CD4-positive, alpha-beta memory T cell (primary cell): ENCODE measurements around the gene C3AR1. TPM values are rescaled to one million over a fixed set of nuclear protein-coding genes. Genes with fewer than 3 reads are reported as not detected.

Source experiments
- CTCF ChIA-PET: fragments of 350-600 bp; sonication (Branson Sonifier 250); formaldehyde crosslinking; loops from one replicate; lab custom pipeline; 2021; ENCODE audit warnings: inconsistent platforms; ENCODE audit not compliant: partially characterized antibody; lab: Charles Lee
- POLR2A ChIA-PET: fragments of 350-600 bp; sonication (Branson Sonifier 250); formaldehyde crosslinking; loops from one replicate; lab custom pipeline; 2021; ENCODE audit not compliant: partially characterized antibody; lab: Charles Lee
- DNase-seq, 5 donors: peaks; one replicate each; pipeline versions ENCODE4 v3.0.0 to v3.0.0-alpha.2; 2020 to 2022; ENCODE audit warnings: mixed read lengths in 1 of 5
- H3K27ac ChIP-seq: one replicate; pipeline ENCODE4 v1.7.0; 2013; ENCODE audit warnings: low read depth, low read length
- H3K27me3 ChIP-seq: 2 replicates; pipeline ENCODE4 v1.7.0; 2013; ENCODE audit warnings: mild to moderate bottlenecking, low read length, moderate library complexity; ENCODE audit not compliant: insufficient read depth
- H3K36me3 ChIP-seq: 2 replicates; pipeline ENCODE4 v1.7.0; 2013; ENCODE audit warnings: mild to moderate bottlenecking, low read length, moderate library complexity; ENCODE audit not compliant: insufficient read depth
- H3K4me1 ChIP-seq: 2 replicates; pipeline ENCODE4 v1.7.0; 2013; ENCODE audit warnings: mild to moderate bottlenecking, low read length, moderate library complexity; ENCODE audit not compliant: insufficient read depth
- H3K4me3 ChIP-seq, 2 donors: one replicate each; pipeline ENCODE4 v1.7.0; 2013; ENCODE audit warnings: low read length in 2 of 2, mild to moderate bottlenecking in 1 of 2
- H3K9me3 ChIP-seq, 2 donors: one replicate each; pipeline ENCODE4 v1.7.0; 2013; ENCODE audit warnings: low read length in 2 of 2, control low read depth in 1 of 2; ENCODE audit not compliant: control insufficient read depth in 1 of 2
- H3K27ac Mint-ChIP-seq, 7 donors: one replicate each; pipeline ENCODE4 v1.8.0; 2020 to 2021; ENCODE audit warnings: mixed read lengths in 7 of 7, mild to moderate bottlenecking in 6 of 7, inconsistent platforms in 3 of 7, moderate library complexity in 3 of 7
- H3K27me3 Mint-ChIP-seq, 2 donors: one replicate each; pipeline ENCODE4 v1.8.0; 2020 to 2021; ENCODE audit warnings: mixed read lengths in 2 of 2
- H3K36me3 Mint-ChIP-seq, 2 donors: one replicate each; pipeline ENCODE4 v1.8.0; 2020 to 2021; ENCODE audit warnings: mixed read lengths in 2 of 2, inconsistent platforms in 1 of 2, mild to moderate bottlenecking in 1 of 2
- H3K4me1 Mint-ChIP-seq, 4 donors: one replicate each; pipeline ENCODE4 v1.8.0; 2020 to 2021; ENCODE audit warnings: mixed read lengths in 4 of 4, mild to moderate bottlenecking in 1 of 4
- H3K4me3 Mint-ChIP-seq, 8 donors: one replicate each; pipeline ENCODE4 v1.8.0; 2020 to 2021; ENCODE audit warnings: mixed read lengths in 8 of 8, mild to moderate bottlenecking in 7 of 8, moderate library complexity in 6 of 8, inconsistent platforms in 3 of 8
- H3K9me3 Mint-ChIP-seq, 8 donors: one replicate each; pipeline ENCODE4 v1.8.0; 2020 to 2021; ENCODE audit warnings: mixed read lengths in 8 of 8, mild to moderate bottlenecking in 5 of 8, inconsistent platforms in 3 of 8, moderate library complexity in 1 of 8
- intact Hi-C: fragments of 100-400 bp; cut with micrococcal nuclease; formaldehyde crosslinking; loops from one replicate; pipeline ENCODE4 v1.15.1; 2023
- polyA plus RNA-seq, 2 donors: library from polyadenylated mRNA; unstranded; fragments of 300-500 nt; fragmentation: Illumina TruSeq; gene quantifications; one replicate each; pipeline ENCODE4 v1.2.3, GENCODE V29; 2021
- total RNA-seq, 2 experiments: library from RNA; stranded (reverse); gene quantifications; one replicate each; pipeline ENCODE4 v1.2.3, GENCODE V29; 2021

The C3AR1 gene
- total and polyA plus RNA-seq, 4 experiments from 2014 or later: 4.6 to 10.6 (median 7.3) TPM

GRCh38 chr12:8012651-8013309 is 53.4 kb downstream of the C3AR1 start:
- peaks cover 0 to 3% (median 0%) of the 10 kb centered on the region in 4 donors for H3K4me1 Mint-ChIP-seq
- Histone ChIP-seq H3K36me3 (no peaks in the 10 kb centered on the region), H3K27ac (no peak overlapping the region), H3K4me1 (no peaks in the 10 kb centered on the region), H3K4me3 (no peak overlapping the region), H3K9me3 (no peaks in the 10 kb centered on the region), H3K27me3 (no peaks in the 10 kb centered on the region)
- H3K27me3 Mint-ChIP-seq: peaks cover 18 to 35% of the 10 kb centered on the region in 2 donors
- DNase-seq: no peak
- H3K4me3 Mint-ChIP-seq: no peak overlapping the region
- POLR2A ChIA-PET: no interaction called here
- H3K27ac Mint-ChIP-seq: no peak overlapping the region
- H3K36me3 Mint-ChIP-seq: no peaks in the 10 kb centered on the region
- CTCF ChIA-PET: interaction anchor here (1.0 kb wide), 1 partner anchor 66 kb away, joined by 3 read pairs; no protein-coding TSS in a partner anchor
- intact Hi-C loops: no loop called here
- no peaks in the 10 kb centered on the region for H3K9me3 Mint-ChIP-seq

DNA sequence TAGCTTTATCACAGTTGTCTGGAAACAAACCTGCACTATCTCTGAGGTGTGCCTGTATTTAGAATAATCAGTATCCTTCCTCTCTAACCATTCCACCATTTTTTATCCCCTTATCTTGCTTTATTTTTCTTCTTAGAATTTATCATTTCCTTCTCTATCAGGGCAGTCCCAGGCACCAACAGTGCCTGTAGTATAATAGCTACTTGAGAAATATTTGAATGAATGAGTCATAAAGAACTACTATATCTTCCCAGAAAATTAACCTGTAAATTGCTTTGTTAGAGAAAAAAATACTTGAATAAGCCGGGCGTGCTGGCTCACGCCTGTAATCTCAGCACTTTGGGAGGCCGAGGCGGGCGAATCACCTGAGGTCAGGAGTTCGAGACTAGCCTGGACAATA is 54.8 kb downstream of the C3AR1 start:
- H3K36me3 ChIP-seq: no peaks in the 10 kb centered on the region
- H3K4me1 Mint-ChIP-seq: peaks cover 0 to 3% (median 0%) of the 10 kb centered on the region in 4 donors
- DNase-seq: no peak
- intact Hi-C loops: no loop called here
- peaks cover 15 to 27% of the 10 kb centered on the region in 2 donors for H3K27me3 Mint-ChIP-seq
- H3K4me3 ChIP-seq: no peak overlapping the region
- H3K36me3 Mint-ChIP-seq: no peaks in the 10 kb centered on the region
- peak overlapping the region in 1 of 7 donors; percentile 51 for H3K27ac Mint-ChIP-seq
- no peaks in the 10 kb centered on the region for H3K4me1 ChIP-seq
- no peaks in the 10 kb centered on the region for H3K9me3 ChIP-seq
- H3K27ac ChIP-seq: no peak overlapping the region
- ChIA-PET CTCF (interaction anchor here (0.9 kb wide), 1 partner anchor 73 kb away, joined by 3 read pairs; no protein-coding TSS in a partner anchor), POLR2A (no interaction called here)
- H3K4me3 Mint-ChIP-seq: no peak overlapping the region
- H3K27me3 ChIP-seq: no peaks in the 10 kb centered on the region
- H3K9me3 Mint-ChIP-seq: no peaks in the 10 kb centered on the region

Other genes starting within 250 kb of the C3AR1 start
- 1 to 10 TPM; 3.5 TPM for gene SLC2A14, start 193.4 kb downstream of the C3AR1 start, total RNA-seq
- not detected for gene SLC2A14, start 193.4 kb downstream of the C3AR1 start, polyA plus RNA-seq
- gene SLC2A3, start 130.2 kb downstream of the C3AR1 start, total RNA-seq: 100 to 1,000 TPM; 157 to 158 TPM
- gene SLC2A3, start 130.2 kb downstream of the C3AR1 start, polyA plus RNA-seq: 100 to 1,000 TPM; 100 to 275 TPM
- 10 to 100 TPM; 32.4 to 33.4 TPM for gene FOXJ2, start 33.6 kb downstream of the C3AR1 start, total RNA-seq
- 10 to 100 TPM in 1 of 2 donors, 1 to 10 TPM in 1; 4.8 to 18.3 TPM for gene FOXJ2, start 33.6 kb downstream of the C3AR1 start, polyA plus RNA-seq
- gene NECAP1, start 15.9 kb upstream of the C3AR1 start, total RNA-seq: 10 to 100 TPM; 59.2 to 59.5 TPM
- gene NECAP1, start 15.9 kb upstream of the C3AR1 start, polyA plus RNA-seq: 10 to 100 TPM; 24.3 to 29.3 TPM
- 1 to 10 TPM; 1.2 to 2.1 TPM for gene CLEC4A, start 57.3 kb upstream of the C3AR1 start, total RNA-seq
- 1 to 10 TPM in 1 of 2 donors, under 1 TPM in 1; 0.69 to 1.2 TPM for gene CLEC4A, start 57.3 kb upstream of the C3AR1 start, polyA plus RNA-seq
- not detected for gene ZNF705A, start 90.7 kb upstream of the C3AR1 start, total RNA-seq
- not detected for gene ZNF705A, start 90.7 kb upstream of the C3AR1 start, polyA plus RNA-seq
- gene FAM90A1, start 161.3 kb upstream of the C3AR1 start, total RNA-seq: not detected
- gene FAM90A1, start 161.3 kb upstream of the C3AR1 start, polyA plus RNA-seq: under 1 TPM in 1 of 2 donors, not detected in 1; 0.10 TPM